ENCODE measurements around the gene CFHR3.
A peak's percentile ranks its signal among the peaks of the same experiment; 100 is the strongest.

CFHR3 gene

GRCh38 chr1:196774603-196775002 is at the start of gene CFHR3:
TSS of gene CFHR3 (plus strand) at chr1:196774840. CDS start at chr1:196774887, 47 bp downstream.
- Mint-ChIP-seq H3K27me3 (ENCODE audit: low read depth) (no peaks in the 10 kb centered on the region), H3K4me1 (peaks cover 14% of the 10 kb centered on the region), H3K36me3 (ENCODE audit: low read depth) (no peaks in the 10 kb centered on the region), H3K4me3 (no peak within 1 kb of the TSS), H3K27ac (peak within 1 kb of the TSS; percentile 45 to 69 (median 69)), H3K9me3 (no peaks in the 10 kb centered on the region)
- no peak for TF ChIP-seq CTCF (IDR thresholded peaks at IDR 0.05; ENCODE audit: unreplicated experiment in 3 of 3)

GRCh38 chr1:196732526-196732925 is 42.1 kb upstream of the CFHR3 start:
- Mint-ChIP-seq H3K4me1 (no peaks in the 10 kb centered on the region), H3K27ac (no peak overlapping the region), H3K9me3 (peaks cover 5% of the 10 kb centered on the region), H3K27me3 (ENCODE audit: low read depth) (no peaks in the 10 kb centered on the region), H3K36me3 (ENCODE audit: low read depth) (no peaks in the 10 kb centered on the region), H3K4me3 (no peak overlapping the region)
- TF ChIP-seq CTCF (IDR thresholded peaks at IDR 0.05; ENCODE audit: unreplicated experiment in 3 of 3), result no peak

GRCh38 chr1:196733091-196733970 is 41.3 kb upstream of the CFHR3 start:
- H3K4me3 Mint-ChIP-seq, result no peak overlapping the region
- no peaks in the 10 kb centered on the region for H3K27me3 Mint-ChIP-seq (ENCODE audit: low read depth)
- no peak overlapping the region for H3K27ac Mint-ChIP-seq
- no peaks in the 10 kb centered on the region for H3K4me1 Mint-ChIP-seq
- H3K36me3 Mint-ChIP-seq (ENCODE audit: low read depth), result peaks cover 6% of the 10 kb centered on the region
- H3K9me3 Mint-ChIP-seq, result peaks cover 11% of the 10 kb centered on the region
- no peak for TF ChIP-seq CTCF (IDR thresholded peaks at IDR 0.05; ENCODE audit: unreplicated experiment in 3 of 3)

GRCh38 chr1:196734006-196734405 is 40.6 kb upstream of the CFHR3 start:
- Mint-ChIP-seq H3K4me3 (no peak overlapping the region), H3K27me3 (ENCODE audit: low read depth) (no peaks in the 10 kb centered on the region), H3K36me3 (ENCODE audit: low read depth) (peaks cover 6% of the 10 kb centered on the region), H3K27ac (no peak overlapping the region), H3K9me3 (peaks cover 11% of the 10 kb centered on the region), H3K4me1 (no peaks in the 10 kb centered on the region)
- no peak for TF ChIP-seq CTCF (IDR thresholded peaks at IDR 0.05; ENCODE audit: unreplicated experiment in 3 of 3)

GRCh38 chr1:196734460-196734859 is 40.2 kb upstream of the CFHR3 start:
- H3K36me3 Mint-ChIP-seq (ENCODE audit: low read depth), result peaks cover 9% of the 10 kb centered on the region
- no peak for TF ChIP-seq CTCF (IDR thresholded peaks at IDR 0.05; ENCODE audit: unreplicated experiment in 3 of 3)
- H3K27me3 Mint-ChIP-seq (ENCODE audit: low read depth), result no peaks in the 10 kb centered on the region
- H3K9me3 Mint-ChIP-seq, result peaks cover 15% of the 10 kb centered on the region
- no peak overlapping the region for H3K27ac Mint-ChIP-seq
- H3K4me1 Mint-ChIP-seq, result no peaks in the 10 kb centered on the region
- no peak overlapping the region for H3K4me3 Mint-ChIP-seq

GRCh38 chr1:196738730-196739129 is 35.9 kb upstream of the CFHR3 start:
- Mint-ChIP-seq H3K36me3 (ENCODE audit: low read depth) (peaks cover 11% of the 10 kb centered on the region), H3K27ac (no peak overlapping the region), H3K4me1 (no peaks in the 10 kb centered on the region), H3K27me3 (ENCODE audit: low read depth) (no peaks in the 10 kb centered on the region), H3K9me3 (peaks cover 14% of the 10 kb centered on the region), H3K4me3 (no peak overlapping the region)
- no peak for TF ChIP-seq CTCF (IDR thresholded peaks at IDR 0.05; ENCODE audit: unreplicated experiment in 3 of 3)
